ENCODE results near the gene ZFP92. TPM values are rescaled to one million over a fixed set of nuclear protein-coding genes. Genes with fewer than 3 reads are reported as not detected.

Gene ZFP92
- total RNA-seq, 6 experiments from 2014 or later, result 0.03 to 0.38 (median 0.06) TPM

DNA sequence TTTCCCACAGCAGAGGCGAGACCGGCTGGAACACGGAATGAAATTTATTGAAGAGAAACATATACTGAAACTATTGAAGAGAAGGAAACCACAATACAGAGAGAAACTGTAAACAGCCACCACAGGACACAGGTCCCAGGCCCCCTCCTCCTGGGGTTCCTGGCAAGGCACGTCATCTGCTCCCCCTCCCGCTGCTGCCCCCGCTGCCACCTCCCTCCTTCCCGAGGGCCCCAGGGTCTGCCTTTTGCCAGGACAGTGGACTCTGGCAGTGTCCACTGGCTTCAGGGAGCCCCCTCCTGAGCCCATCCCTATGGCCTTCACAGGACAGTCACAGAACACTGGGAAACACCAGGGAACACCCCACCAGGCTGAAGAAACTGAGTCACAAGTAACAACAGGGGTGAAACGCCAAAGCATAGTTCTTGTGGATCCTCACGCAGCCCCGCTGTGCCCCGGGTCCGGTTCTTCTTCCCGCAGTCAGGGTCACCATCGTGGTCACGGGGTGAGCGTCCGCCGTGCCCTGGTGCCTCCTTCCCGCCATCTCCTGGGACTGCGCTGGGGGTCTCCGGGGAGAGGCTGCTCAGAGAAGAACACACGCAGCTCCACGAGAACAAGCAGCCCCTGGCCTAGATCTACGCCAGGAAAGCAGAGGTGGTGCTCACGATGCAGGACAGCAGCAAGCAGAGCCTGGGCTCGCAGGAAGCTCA, 15.5 kb upstream of the ZFP92 start:
- no peaks in the 10 kb centered on the region for H3K36me3 Mint-ChIP-seq (ENCODE audit: low read depth)
- no peak for DNase-seq
- H3K27me3 Mint-ChIP-seq (ENCODE audit: insufficient read depth), result peaks cover 5% of the 10 kb centered on the region
- H3K4me1 Mint-ChIP-seq (ENCODE audit: low read depth), result no peaks in the 10 kb centered on the region
- no peak overlapping the region for H3K27ac Mint-ChIP-seq
- H3K9me3 Mint-ChIP-seq, result no peaks in the 10 kb centered on the region
- no peak overlapping the region for H3K4me3 Mint-ChIP-seq
- TF ChIP-seq, protein P1, sequence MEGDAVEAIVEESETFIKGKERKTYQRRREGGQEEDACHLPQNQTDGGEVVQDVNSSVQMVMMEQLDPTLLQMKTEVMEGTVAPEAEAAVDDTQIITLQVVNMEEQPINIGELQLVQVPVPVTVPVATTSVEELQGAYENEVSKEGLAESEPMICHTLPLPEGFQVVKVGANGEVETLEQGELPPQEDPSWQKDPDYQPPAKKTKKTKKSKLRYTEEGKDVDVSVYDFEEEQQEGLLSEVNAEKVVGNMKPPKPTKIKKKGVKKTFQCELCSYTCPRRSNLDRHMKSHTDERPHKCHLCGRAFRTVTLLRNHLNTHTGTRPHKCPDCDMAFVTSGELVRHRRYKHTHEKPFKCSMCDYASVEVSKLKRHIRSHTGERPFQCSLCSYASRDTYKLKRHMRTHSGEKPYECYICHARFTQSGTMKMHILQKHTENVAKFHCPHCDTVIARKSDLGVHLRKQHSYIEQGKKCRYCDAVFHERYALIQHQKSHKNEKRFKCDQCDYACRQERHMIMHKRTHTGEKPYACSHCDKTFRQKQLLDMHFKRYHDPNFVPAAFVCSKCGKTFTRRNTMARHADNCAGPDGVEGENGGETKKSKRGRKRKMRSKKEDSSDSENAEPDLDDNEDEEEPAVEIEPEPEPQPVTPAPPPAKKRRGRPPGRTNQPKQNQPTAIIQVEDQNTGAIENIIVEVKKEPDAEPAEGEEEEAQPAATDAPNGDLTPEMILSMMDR (IDR thresholded peaks at IDR 0.05), result no peak

DNA sequence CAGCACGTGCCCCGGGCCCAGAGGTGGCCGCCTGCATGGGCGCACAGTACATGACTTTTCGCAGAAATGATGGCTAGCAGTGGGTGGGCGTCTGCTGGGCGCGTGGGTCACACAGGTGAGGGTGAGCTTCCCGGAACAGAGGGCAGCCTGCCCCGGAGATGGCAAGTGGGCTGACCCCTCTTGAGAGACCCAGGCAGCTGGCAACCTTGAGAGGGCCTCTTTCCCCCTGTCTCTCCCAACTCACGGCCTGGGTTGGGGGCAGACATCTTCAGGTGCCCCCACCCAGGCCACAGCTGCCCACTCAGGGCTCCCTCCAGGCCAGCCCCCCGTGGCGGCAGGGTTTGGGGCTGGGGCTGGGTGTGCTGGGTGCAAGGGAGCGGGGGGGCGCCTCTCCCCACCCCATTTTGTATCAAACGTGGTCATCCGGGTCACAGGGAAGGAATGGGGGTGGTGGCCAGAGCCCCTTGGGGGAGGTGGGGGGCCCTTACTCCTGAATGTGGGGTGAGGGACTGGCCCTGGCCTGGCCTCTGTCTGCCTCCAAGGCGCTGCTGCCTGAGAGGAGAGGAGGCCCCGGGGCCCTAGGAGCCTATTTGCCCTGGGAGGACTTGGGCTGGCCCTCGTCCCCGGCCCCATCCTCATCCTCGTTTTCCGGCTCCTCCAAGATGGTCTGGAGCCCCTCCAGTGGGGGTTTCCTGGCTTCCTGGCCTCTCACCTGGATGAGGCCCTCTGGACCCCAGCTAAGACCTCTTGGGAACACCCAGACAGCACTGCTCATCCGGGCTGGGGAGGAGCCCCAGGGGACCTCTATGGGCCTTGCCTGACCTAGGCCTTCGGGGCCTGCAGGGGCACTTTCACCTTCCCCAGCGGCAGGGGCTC, 14.7 kb upstream of the ZFP92 start:
- H3K27ac Mint-ChIP-seq, result no peak overlapping the region
- TF ChIP-seq, protein P1 (IDR thresholded peaks at IDR 0.05), result no peak
- no peaks in the 10 kb centered on the region for H3K9me3 Mint-ChIP-seq
- peaks cover 5% of the 10 kb centered on the region for H3K27me3 Mint-ChIP-seq (ENCODE audit: insufficient read depth)
- H3K4me3 Mint-ChIP-seq, result no peak overlapping the region
- no peaks in the 10 kb centered on the region for H3K36me3 Mint-ChIP-seq (ENCODE audit: low read depth)
- DNase-seq, result no peak
- H3K4me1 Mint-ChIP-seq (ENCODE audit: low read depth), result no peaks in the 10 kb centered on the region

DNA sequence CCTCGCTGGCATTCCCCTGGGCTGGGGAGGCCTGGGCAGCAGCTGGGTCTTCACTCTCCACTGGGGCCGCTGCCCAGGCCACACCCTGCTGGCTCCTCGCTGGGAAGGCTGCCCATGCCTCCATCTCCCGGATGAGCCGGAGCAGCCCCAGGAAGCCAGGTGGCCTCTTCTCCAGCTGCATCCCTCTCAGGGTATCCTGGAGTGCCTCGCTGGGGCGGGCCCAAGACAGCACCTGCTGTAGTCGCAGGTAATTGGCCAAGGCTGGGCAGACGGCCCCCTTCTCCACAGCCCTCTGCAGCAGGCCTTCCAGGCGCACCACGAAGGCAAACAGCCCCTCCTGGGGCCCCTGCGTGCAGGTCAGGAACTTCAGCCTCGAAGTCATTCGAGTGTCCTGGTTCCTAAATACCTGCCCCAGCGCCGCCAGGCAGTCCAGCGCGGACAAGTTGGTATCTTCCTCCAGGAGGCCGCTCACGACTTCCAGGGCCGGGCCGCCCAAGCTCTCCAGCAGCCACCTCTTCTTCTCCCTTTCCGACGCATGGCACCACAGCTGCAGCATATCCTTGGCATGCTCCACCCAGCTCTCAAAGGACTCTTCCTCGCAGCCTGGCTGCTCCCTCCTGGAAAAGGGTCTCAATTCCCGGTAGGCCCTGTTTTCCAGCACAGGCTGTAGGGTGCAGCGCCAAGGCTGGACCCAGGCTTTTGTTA, 13.9 kb upstream of the ZFP92 start:
- peaks cover 6% of the 10 kb centered on the region for H3K27me3 Mint-ChIP-seq (ENCODE audit: insufficient read depth)
- H3K27ac Mint-ChIP-seq, result no peak overlapping the region
- TF ChIP-seq, protein P1 (IDR thresholded peaks at IDR 0.05), result no peak
- no peaks in the 10 kb centered on the region for H3K4me1 Mint-ChIP-seq (ENCODE audit: low read depth)
- no peaks in the 10 kb centered on the region for H3K9me3 Mint-ChIP-seq
- no peaks in the 10 kb centered on the region for H3K36me3 Mint-ChIP-seq (ENCODE audit: low read depth)
- no peak overlapping the region for H3K4me3 Mint-ChIP-seq
- DNase-seq, result no peak

DNA sequence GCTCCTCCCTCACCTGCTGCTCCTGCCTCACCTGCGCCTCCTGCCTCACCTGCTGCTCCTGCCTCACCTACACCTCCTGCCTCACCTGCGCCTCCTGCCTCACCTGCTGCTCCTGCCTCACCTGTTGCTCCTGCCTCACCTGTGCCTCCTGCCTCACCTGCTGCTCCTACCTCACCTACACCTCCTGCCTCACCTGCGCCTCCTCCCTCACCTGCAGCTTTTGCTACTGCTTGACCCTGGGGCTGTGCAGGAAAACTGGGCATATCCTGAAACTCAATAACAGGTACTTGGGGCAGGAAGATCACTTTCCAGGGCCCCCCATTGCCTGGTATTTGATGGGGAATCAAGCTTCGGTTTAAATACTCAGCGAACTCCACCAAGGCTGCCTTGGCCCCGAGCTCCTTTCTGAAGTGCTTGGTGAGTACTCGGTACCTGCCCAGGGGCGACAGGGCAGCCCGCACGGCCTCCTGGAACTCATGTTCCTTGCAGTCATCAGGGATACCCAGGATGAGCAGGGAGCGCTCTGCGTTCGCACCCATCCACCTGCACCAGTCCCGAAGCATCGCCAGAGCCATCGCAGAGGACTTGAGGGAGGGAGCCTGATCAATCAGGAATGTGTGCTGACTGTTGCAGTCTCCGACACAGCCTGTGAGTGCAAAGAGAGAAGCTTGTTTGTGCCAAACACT, 12.9 kb upstream of the ZFP92 start:
- Mint-ChIP-seq H3K4me3 (no peak overlapping the region), H3K27me3 (ENCODE audit: insufficient read depth) (peaks cover 11% of the 10 kb centered on the region), H3K4me1 (ENCODE audit: low read depth) (no peaks in the 10 kb centered on the region), H3K36me3 (ENCODE audit: low read depth) (no peaks in the 10 kb centered on the region), H3K27ac (no peak overlapping the region), H3K9me3 (no peaks in the 10 kb centered on the region)
- DNase-seq, result no peak
- TF ChIP-seq, protein P1 (IDR thresholded peaks at IDR 0.05), result no peak

Data from HFFc6 (cell line).